GM23338 (cell line): Measurements from ENCODE around the gene CSGALNACT2.

ENCODE experiments used
- CREB1 ChIP-seq: fragments of 250-450 bp; sonication (Bioruptor Pico); IDR thresholded peaks from 2 replicates; pipeline ENCODE4 v1.5.0; 2020; ENCODE audit warnings: low read depth, mild to moderate bottlenecking, moderate library complexity
- CTCF ChIP-seq, 2 experiments: fragments of 200-600 bp in 1 of 2; sonication (generic) in 1 of 2; conservative IDR thresholded peaks; 2 replicates each; pipeline versions ENCODE4 v1.5.1 to v1.6.1; 2016 to 2017; ENCODE audit warnings: antibody characterized with exemption in 2 of 2, low read depth in 2 of 2, mild to moderate bottlenecking in 2 of 2, moderate library complexity in 1 of 2
- EZH2phosphoT487 ChIP-seq: fragments of 200-600 bp; sonication (generic); IDR thresholded peaks from one replicate; pipeline ENCODE4 v1.8.1; 2018; ENCODE audit warnings: antibody characterized with exemption; ENCODE audit not compliant: unreplicated experiment
- POLR2AphosphoS5 ChIP-seq: IDR thresholded peaks from 2 replicates; pipeline ENCODE4 v1.6.1; 2016; ENCODE audit warnings: antibody characterized with exemption, low read depth
- REST ChIP-seq: IDR thresholded peaks from one replicate; pipeline ENCODE4 v1.6.1; 2018; ENCODE audit warnings: antibody characterized with exemption; ENCODE audit not compliant: unreplicated experiment
- STAT1 ChIP-seq: IDR thresholded peaks from one replicate; pipeline ENCODE4 v1.6.1; 2016; ENCODE audit warnings: antibody characterized with exemption; ENCODE audit not compliant: unreplicated experiment
- ZNF331 ChIP-seq: fragments of 250-450 bp; sonication (Bioruptor Pico); IDR thresholded peaks from 2 replicates; pipeline ENCODE4 v1.5.0; 2020; ENCODE audit warnings: low read depth, mild to moderate bottlenecking, moderate library complexity

GRCh38 chr10:43211431-43212042 is 73.3 kb downstream of the CSGALNACT2 start:
- no peak for TF ChIP-seq STAT1
- TF ChIP-seq CREB1 = no peak
- TF ChIP-seq CTCF (conservative IDR thresholded peaks at IDR 0.05; ENCODE audit: low read depth in 2 of 2) = no peak
- no peak for TF ChIP-seq EZH2phosphoT487
- no peak for TF ChIP-seq REST
- no peak for TF ChIP-seq POLR2AphosphoS5
- TF ChIP-seq ZNF331 = no peak
